Activated CD4-positive, alpha-beta T cell treated with anti-CD3 and anti-CD28 coated beads, Interleukin-2, amount 50 U/mL, for 4 hours (primary cell): ENCODE measurements around the gene INTS6.

Source experiments
- DNase-seq, 2 experiments: peaks; one replicate each; pipeline ENCODE4 v3.0.0-alpha.2; 2020

The INTS6 gene

GRCh38 chr13:51452361-51453206, at the start of gene INTS6:
INTS6 (minus strand) TSS chr13:51453036; CDS start chr13:51452525, 511 bp downstream.
- DNase-seq: peak; percentile 72 to 98

- no peak for DNase-seq
Measured at GRCh38 chr13:51502153-51502651, 49.4 kb upstream of the INTS6 start.

GRCh38 chr13:51501592-51502152, 48.8 kb upstream of the INTS6 start:
- no peak for DNase-seq

- no peak for DNase-seq
Measured at GRCh38 chr13:51501096-51501495, 48.3 kb upstream of the INTS6 start.

- no peak for DNase-seq
Measured at GRCh38 chr13:51500687-51501086, 47.9 kb upstream of the INTS6 start.

GRCh38 chr13:51499841-51500240, 47.0 kb upstream of the INTS6 start:
- no peak for DNase-seq

- no peak for DNase-seq
Measured at GRCh38 chr13:51495316-51495715, 42.5 kb upstream of the INTS6 start.

GRCh38 chr13:51494156-51494555, 41.3 kb upstream of the INTS6 start:
- no peak for DNase-seq

GRCh38 chr13:51488212-51488611, 35.4 kb upstream of the INTS6 start:
- no peak for DNase-seq

GRCh38 chr13:51481656-51482055, 28.8 kb upstream of the INTS6 start:
- no peak for DNase-seq

GRCh38 chr13:51479199-51479523, 26.3 kb upstream of the INTS6 start:
- no peak for DNase-seq

- no peak for DNase-seq
Measured at GRCh38 chr13:51478418-51479198, 25.8 kb upstream of the INTS6 start.

GRCh38 chr13:51477653-51478324, 25.0 kb upstream of the INTS6 start:
- DNase-seq: no peak

- DNase-seq: no peak
Measured at GRCh38 chr13:51477149-51477548, 24.3 kb upstream of the INTS6 start.

GRCh38 chr13:51475727-51476501, 23.1 kb upstream of the INTS6 start:
- DNase-seq: no peak

- DNase-seq: no peak
Measured at GRCh38 chr13:51469790-51470189, 17.0 kb upstream of the INTS6 start.

GRCh38 chr13:51467730-51468129, 14.9 kb upstream of the INTS6 start:
- no peak for DNase-seq

- no peak for DNase-seq
Measured at GRCh38 chr13:51465124-51465523, 12.3 kb upstream of the INTS6 start.

GRCh38 chr13:51457086-51457815, 4.4 kb upstream of the INTS6 start:
- DNase-seq: no peak

GRCh38 chr13:51456510-51456909, 3.7 kb upstream of the INTS6 start:
- DNase-seq: no peak

GRCh38 chr13:51455532-51455931, 2.7 kb upstream of the INTS6 start:
- no peak for DNase-seq
